ENCODE results near the gene TAF11L2.
A peak's percentile ranks its signal among the peaks of the same experiment; 100 is the strongest.
"Not testable (repeated sequence)": the region's sequence is repeated elsewhere in the genome, so short reads cannot be mapped to it uniquely, and the experiment has no call there.

The TAF11L2 gene

DNA sequence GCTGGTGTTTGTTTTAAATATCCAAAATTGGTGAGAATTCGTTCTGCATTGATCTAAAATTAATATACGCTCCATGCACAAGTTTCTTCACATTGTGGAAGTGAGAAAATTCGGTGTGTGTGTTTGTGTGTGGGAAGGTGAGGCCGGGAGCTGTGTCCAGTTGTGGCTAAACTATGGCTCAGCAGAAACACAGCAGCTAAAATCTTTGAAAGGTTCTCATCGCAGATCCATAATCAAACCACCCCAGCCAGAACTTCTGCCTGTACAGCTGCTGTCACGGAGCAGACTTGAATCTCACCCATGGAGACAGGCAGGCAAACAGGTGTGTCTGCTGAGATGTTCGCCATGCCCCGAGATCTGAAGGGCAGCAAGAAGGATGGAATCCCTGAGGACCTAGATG is at the start of gene TAF11L2:
Gene TAF11L2 (plus strand): TSS at position 301 of the 400 bp plus-strand sequence.
- H3K36me3 ChIP-seq (replicated peaks; ENCODE audit: low read depth, low read length); H3K9ac ChIP-seq (ENCODE audit: low read length); H3K4me2 ChIP-seq (ENCODE audit: low read length): not testable (repeated sequence)

DNA sequence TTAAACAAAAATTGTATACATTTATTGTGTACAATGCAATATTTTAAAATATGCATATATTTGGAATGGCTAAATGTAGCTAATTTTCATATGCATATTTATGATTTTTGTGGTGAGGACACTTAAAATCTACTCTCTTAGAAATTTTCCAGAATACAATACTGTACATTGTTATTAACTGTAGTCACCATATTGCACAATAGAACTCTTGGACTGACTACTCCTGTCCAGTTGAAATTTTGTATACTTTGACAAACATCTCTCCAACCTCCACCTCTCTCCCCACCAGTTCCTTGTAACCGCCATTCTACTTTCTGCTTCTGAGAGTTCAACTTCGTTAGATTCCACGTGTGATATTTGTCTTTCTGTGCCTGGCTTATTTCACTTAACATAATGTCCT is 49.2 kb upstream of the TAF11L2 start:
- no peaks in the 10 kb centered on the region for H3K36me3 ChIP-seq (replicated peaks; ENCODE audit: low read depth, low read length)
- no peak overlapping the region for H3K27ac ChIP-seq (ENCODE audit: low read length)
- H3K4me2 ChIP-seq (ENCODE audit: low read length) = no peak overlapping the region
- H3K27me3 ChIP-seq (ENCODE audit: low read depth, low read length) = no peaks in the 10 kb centered on the region
- no peak overlapping the region for H2AFZ ChIP-seq (ENCODE audit: low read depth, low read length)
- H3K9ac ChIP-seq (ENCODE audit: low read length) = no peak overlapping the region
- H3K4me3 ChIP-seq (ENCODE audit: low read length) = no peak overlapping the region
- no peak for TF ChIP-seq EZH2phosphoT487 (IDR thresholded peaks at IDR 0.05; ENCODE audit: low read depth)
- TF ChIP-seq, protein P1, sequence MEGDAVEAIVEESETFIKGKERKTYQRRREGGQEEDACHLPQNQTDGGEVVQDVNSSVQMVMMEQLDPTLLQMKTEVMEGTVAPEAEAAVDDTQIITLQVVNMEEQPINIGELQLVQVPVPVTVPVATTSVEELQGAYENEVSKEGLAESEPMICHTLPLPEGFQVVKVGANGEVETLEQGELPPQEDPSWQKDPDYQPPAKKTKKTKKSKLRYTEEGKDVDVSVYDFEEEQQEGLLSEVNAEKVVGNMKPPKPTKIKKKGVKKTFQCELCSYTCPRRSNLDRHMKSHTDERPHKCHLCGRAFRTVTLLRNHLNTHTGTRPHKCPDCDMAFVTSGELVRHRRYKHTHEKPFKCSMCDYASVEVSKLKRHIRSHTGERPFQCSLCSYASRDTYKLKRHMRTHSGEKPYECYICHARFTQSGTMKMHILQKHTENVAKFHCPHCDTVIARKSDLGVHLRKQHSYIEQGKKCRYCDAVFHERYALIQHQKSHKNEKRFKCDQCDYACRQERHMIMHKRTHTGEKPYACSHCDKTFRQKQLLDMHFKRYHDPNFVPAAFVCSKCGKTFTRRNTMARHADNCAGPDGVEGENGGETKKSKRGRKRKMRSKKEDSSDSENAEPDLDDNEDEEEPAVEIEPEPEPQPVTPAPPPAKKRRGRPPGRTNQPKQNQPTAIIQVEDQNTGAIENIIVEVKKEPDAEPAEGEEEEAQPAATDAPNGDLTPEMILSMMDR (IDR thresholded peaks at IDR 0.05; ENCODE audit: low read depth, low read length) = no peak
- no peaks in the 10 kb centered on the region for H3K79me2 ChIP-seq (ENCODE audit: low read length)
- H3K9me3 ChIP-seq (ENCODE audit: insufficient read depth, low read length) = no peaks in the 10 kb centered on the region
- no peaks in the 10 kb centered on the region for H4K20me1 ChIP-seq (ENCODE audit: insufficient read depth, low read length)
- 0 out of 2 replicates have a peak, but pooled peaks cover 1% of the 10 kb centered on the region for H3K4me1 ChIP-seq (ENCODE audit: low read length)

More for the DNA sequence above, at the start of gene TAF11L2:
- H4K20me1 ChIP-seq (ENCODE audit: insufficient read depth, low read length); H3K79me2 ChIP-seq (ENCODE audit: low read length); H2AFZ ChIP-seq (ENCODE audit: low read depth, low read length); H3K27ac ChIP-seq (ENCODE audit: low read length); H3K4me1 ChIP-seq (ENCODE audit: low read length); H3K9me3 ChIP-seq (ENCODE audit: insufficient read depth, low read length); H3K27me3 ChIP-seq (ENCODE audit: low read depth, low read length); H3K4me3 ChIP-seq (ENCODE audit: low read length): not testable (repeated sequence)

DNA sequence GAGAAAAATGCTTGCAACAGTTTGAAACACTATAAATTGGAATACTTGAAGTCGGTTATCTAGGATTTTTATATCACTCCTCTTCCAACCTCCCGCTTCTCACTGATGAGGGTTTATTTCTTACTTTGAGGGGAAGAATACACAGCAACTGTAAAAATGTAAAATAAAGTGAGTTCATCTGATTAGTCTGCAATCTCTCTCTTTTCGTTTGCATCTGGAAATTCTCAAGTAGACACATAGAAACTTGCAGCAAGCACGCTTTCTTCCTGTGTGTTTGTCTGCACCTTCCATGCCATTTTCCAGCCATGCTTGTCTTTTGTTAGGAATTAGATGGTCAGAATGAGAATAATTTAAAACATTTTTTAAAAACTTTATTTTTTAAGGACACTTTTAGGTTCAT is 45.1 kb upstream of the TAF11L2 start:
- Histone ChIP-seq H3K9me3 (ENCODE audit: insufficient read depth, low read length) (peaks cover 3% of the 10 kb centered on the region; the same call in 1 of the 2 replicates), H3K79me2 (ENCODE audit: low read length) (no peaks in the 10 kb centered on the region), H3K27ac (ENCODE audit: low read length) (no peak overlapping the region), H3K4me2 (ENCODE audit: low read length) (no peak overlapping the region), H3K27me3 (ENCODE audit: low read depth, low read length) (no peaks in the 10 kb centered on the region), H3K4me3 (ENCODE audit: low read length) (no peak overlapping the region), H2AFZ (ENCODE audit: low read depth, low read length) (no peak overlapping the region), H4K20me1 (ENCODE audit: insufficient read depth, low read length) (no peaks in the 10 kb centered on the region), H3K36me3 (replicated peaks; ENCODE audit: low read depth, low read length) (no peaks in the 10 kb centered on the region), H3K4me1 (ENCODE audit: low read length) (peaks cover 11% of the 10 kb centered on the region), H3K9ac (ENCODE audit: low read length) (no peak overlapping the region)
- TF ChIP-seq EZH2phosphoT487 (IDR thresholded peaks at IDR 0.05; ENCODE audit: low read depth) = no peak
- TF ChIP-seq, protein P1 (IDR thresholded peaks at IDR 0.05; ENCODE audit: low read depth, low read length) = no peak

DNA sequence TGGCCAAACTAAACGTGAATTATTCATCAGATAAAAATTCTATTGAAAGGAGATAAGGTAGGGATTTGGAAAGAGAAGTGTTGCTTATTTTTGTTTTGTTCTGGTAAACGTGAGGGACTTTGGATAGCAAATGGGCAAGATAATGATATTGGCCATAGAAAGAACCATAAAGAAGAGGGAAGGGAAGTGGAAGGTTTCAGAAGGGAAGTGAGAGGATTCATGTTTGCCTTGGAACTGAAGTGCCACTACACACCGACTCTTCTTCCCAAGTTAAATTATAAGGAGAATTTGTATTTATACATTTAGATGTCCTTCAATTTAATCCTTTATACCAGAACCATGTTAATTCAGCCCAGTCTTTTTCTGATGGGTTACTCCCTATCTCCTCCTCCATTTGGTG is 42.1 kb upstream of the TAF11L2 start:
- no peaks in the 10 kb centered on the region for H4K20me1 ChIP-seq (ENCODE audit: insufficient read depth, low read length)
- peaks cover 11% of the 10 kb centered on the region for H3K4me1 ChIP-seq (ENCODE audit: low read length)
- no peak overlapping the region for H2AFZ ChIP-seq (ENCODE audit: low read depth, low read length)
- H3K4me2 ChIP-seq (ENCODE audit: low read length) = peak overlapping the region; percentile 39
- no peaks in the 10 kb centered on the region for H3K27me3 ChIP-seq (ENCODE audit: low read depth, low read length)
- H3K36me3 ChIP-seq (replicated peaks; ENCODE audit: low read depth, low read length) = no peaks in the 10 kb centered on the region
- H3K79me2 ChIP-seq (ENCODE audit: low read length) = no peaks in the 10 kb centered on the region
- H3K27ac ChIP-seq (ENCODE audit: low read length) = no peak overlapping the region
- H3K4me3 ChIP-seq (ENCODE audit: low read length) = no peak overlapping the region
- TF ChIP-seq EZH2phosphoT487 (IDR thresholded peaks at IDR 0.05; ENCODE audit: low read depth) = no peak
- TF ChIP-seq, protein P1 (IDR thresholded peaks at IDR 0.05; ENCODE audit: low read depth, low read length) = no peak
- H3K9ac ChIP-seq (ENCODE audit: low read length) = no peak overlapping the region
- peaks cover 3% of the 10 kb centered on the region; the same call in 1 of the 2 replicates for H3K9me3 ChIP-seq (ENCODE audit: insufficient read depth, low read length)

DNA sequence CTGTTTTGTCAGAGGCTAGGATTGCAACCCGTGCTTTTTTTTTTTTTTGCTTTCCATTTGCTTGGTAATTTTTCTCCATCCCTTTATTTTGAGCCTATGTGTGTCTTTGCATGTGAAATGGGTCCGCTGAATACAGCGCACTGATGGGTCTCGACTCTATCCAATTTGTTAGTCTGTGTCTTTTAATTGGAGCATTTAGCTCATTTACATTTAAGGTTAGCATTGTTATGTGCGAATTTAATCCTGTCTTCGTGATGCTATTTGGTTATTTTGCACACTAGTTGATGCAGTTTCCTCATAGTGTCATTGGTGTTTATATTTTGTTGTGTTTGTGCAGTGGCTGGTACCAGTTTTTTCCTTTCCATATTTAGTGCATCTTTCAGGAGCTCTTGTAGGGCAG is 36.2 kb upstream of the TAF11L2 start:
- H3K4me3 ChIP-seq (ENCODE audit: low read length) = no peak overlapping the region
- no peaks in the 10 kb centered on the region for H3K27me3 ChIP-seq (ENCODE audit: low read depth, low read length)
- no peaks in the 10 kb centered on the region for H3K4me1 ChIP-seq (ENCODE audit: low read length)

More for the DNA sequence above, 36.2 kb upstream of the TAF11L2 start:
- TF ChIP-seq, protein P1 (IDR thresholded peaks at IDR 0.05; ENCODE audit: low read depth, low read length) = no peak
- TF ChIP-seq EZH2phosphoT487 (IDR thresholded peaks at IDR 0.05; ENCODE audit: low read depth) = no peak
- Histone ChIP-seq H3K9ac (ENCODE audit: low read length) (no peak overlapping the region), H3K4me2 (ENCODE audit: low read length) (no peak overlapping the region), H2AFZ (ENCODE audit: low read depth, low read length) (no peak overlapping the region), H3K9me3 (ENCODE audit: insufficient read depth, low read length) (no peaks in the 10 kb centered on the region), H3K27ac (ENCODE audit: low read length) (no peak overlapping the region), H3K79me2 (ENCODE audit: low read length) (no peaks in the 10 kb centered on the region), H3K36me3 (replicated peaks; ENCODE audit: low read depth, low read length) (no peaks in the 10 kb centered on the region), H4K20me1 (ENCODE audit: insufficient read depth, low read length) (no peaks in the 10 kb centered on the region)

Data from OCI-LY3 (cell line).